D721Med (cell line): ENCODE results near the gene PPP2R5A.

Experiments
- DNase-seq: peaks from one replicate; pipeline ENCODE4 v3.0.0; 2011; ENCODE audit warnings: low spot score; ENCODE audit not compliant: insufficient read length
- FAIRE-seq: peaks from 2 replicates; lab custom pipeline; 2011; peaks lifted over from hg19 to GRCh38; lab: Jason Lieb, UNC
- CTCF ChIP-seq: IDR thresholded peaks from 2 replicates; pipeline ENCODE4 v1.5.1; 2012; ENCODE audit warnings: mild to moderate bottlenecking, control low read depth; ENCODE audit not compliant: insufficient read depth; ENCODE audit errors: missing control alignments

Gene PPP2R5A

GRCh38 chr1:212241957-212242287, 43.3 kb upstream of the PPP2R5A start:
- FAIRE-seq (no peak), DNase-seq (no peak)
- TF ChIP-seq CTCF = no peak

DNA sequence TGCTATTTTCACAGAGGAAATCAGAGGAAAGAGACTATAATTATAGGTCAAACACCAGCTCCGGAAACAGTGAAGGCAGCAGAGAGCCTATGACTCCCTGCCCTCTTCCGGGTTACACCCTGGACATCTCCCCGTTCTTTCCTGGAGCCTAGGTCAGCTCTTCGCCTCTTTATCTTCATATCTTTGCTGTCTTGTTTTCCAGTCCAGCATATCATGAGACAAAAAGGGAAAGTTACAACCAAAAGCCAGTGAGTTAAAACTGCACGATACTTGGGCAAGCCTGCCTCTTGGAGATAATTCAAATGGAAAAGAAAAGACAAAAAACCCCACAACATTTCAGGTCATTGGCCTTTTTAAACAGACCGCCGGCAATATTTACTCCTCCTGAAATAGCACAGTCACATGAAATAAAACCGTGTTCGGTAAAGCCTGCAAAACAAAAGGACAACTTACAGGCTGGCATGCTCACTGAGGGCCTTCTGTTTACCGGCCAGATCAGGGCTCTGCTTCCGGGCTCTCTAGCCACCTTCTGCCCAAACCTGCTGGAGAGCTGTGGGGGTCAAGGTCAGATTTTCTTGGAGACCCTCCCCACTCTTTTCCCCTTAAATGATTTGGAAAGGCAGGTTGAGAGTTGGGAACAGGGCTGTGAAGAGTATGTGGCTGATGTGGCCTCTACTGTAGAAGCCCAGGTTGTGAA, 42.8 kb upstream of the PPP2R5A start:
- no peak for FAIRE-seq
- no peak for TF ChIP-seq CTCF
- DNase-seq = no peak

- no peak for DNase-seq
- FAIRE-seq = no peak
- no peak for TF ChIP-seq CTCF
Measured at GRCh38 chr1:212242985-212243308, 42.3 kb upstream of the PPP2R5A start.

DNA sequence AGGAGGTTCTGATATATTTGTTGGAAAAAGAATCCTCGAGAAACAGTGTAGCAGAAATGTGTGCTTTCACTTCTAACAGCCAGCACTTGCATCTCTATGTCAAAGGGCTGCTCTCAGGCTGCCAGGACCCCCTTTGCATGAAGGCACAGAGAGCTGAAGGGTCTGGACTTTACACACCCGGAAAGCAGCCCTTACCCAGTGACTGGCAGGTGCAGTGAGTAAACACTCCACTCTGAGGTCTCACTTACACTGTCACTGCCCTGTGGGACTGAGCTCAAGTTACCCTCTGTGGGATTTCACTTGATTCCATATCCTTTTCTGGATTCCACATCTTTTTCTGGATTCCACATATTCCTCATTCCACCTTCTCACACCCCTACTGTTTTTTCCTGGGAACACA, 40.8 kb upstream of the PPP2R5A start:
- DNase-seq (no peak), FAIRE-seq (no peak)
- no peak for TF ChIP-seq CTCF

DNA sequence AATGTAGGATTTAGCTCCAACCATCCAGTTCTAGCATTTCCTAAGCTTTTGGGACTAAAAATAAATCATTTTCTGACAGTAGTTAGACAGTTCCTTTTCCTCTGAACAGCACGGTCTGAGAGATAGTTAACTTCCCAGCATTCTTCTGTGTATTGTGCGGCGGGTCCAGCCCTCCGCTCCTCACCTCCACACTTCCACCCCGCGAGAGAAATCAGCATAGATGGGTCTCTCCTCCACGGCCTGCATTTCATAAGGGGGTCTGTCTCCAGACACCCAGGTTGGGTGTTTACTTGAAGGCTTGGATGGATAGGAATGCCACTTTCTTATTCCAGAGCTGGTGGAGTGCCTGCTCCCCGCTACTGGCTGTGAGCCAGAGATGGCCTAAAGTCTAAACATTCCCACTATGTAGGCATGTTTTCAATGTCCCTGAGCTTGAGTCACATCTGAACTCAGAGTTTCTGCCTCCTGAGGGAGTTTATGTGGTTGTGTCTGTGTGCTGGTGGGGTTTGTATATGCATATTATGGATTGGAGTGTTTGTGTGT, 38.0 kb upstream of the PPP2R5A start:
- DNase-seq (no peak), FAIRE-seq (no peak)
- no peak for TF ChIP-seq CTCF

GRCh38 chr1:212247988-212248387, 37.2 kb upstream of the PPP2R5A start:
- no peak for TF ChIP-seq CTCF
- DNase-seq (no peak), FAIRE-seq (no peak)

DNA sequence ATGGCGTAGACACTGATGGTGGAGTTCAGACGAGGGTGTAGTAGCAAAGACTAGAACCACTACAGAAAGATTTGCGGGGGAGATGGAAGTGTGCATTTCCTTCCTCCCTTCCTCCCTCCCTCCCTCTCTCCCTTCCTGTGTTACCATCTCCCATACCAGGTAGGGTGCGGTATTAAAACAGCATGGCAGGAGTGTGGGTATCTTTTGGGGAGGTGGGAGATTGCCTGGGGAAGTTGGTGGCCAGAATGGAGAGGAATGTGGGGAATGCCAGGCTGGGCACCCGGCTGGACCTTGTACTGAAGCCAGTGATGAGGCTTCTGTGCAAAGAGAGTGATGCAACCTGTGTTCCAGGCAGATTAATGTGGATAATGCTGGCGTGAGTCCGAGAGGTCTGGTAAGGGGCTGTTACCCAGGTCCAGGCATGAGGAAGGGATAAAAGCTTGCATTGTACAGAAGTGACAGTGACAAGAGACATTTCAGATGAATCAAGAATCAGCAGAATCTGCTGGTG, 30.3 kb upstream of the PPP2R5A start:
- TF ChIP-seq CTCF = no peak
- FAIRE-seq = no peak
- DNase-seq = no peak
